Neural cell (in vitro differentiated cells): ENCODE data around the gene PKP3. TPM values are rescaled to one million over a fixed set of nuclear protein-coding genes. Genes with fewer than 3 reads are reported as not detected.
"Not testable (repeated sequence)": the region's sequence is repeated elsewhere in the genome, so short reads cannot be mapped to it uniquely, and the experiment has no call there.

ENCODE experiments used
- H2AFZ ChIP-seq: fragments of 200-600, 300-800 bp; sonication (generic), shearing (Covaris generic); 2 replicates; pipeline ENCODE4 v1.6.0; 2014; ENCODE audit warnings: low read depth, mild to moderate bottlenecking, antibody characterized with exemption, low read length, moderate library complexity
- H3F3A ChIP-seq: fragments of 200-600 bp; shearing (Covaris generic); 2 replicates; pipeline ENCODE4 v1.6.1; 2016; ENCODE audit warnings: mild to moderate bottlenecking, moderate library complexity, mixed read lengths, antibody characterized with exemption, low read length; ENCODE audit not compliant: insufficient read depth, poor library complexity, severe bottlenecking
- H3K27ac ChIP-seq: fragments of 200-600, 300-800 bp; sonication (generic), shearing (Covaris generic); 2 replicates; pipeline ENCODE4 v1.5.1; 2014; ENCODE audit warnings: mild to moderate bottlenecking, low read length, moderate library complexity
- H3K27me3 ChIP-seq: fragments of 300-800, 200-600 bp; sonication (generic), shearing (Covaris generic); 2 replicates; pipeline ENCODE4 v1.6.0; 2014; ENCODE audit warnings: mild to moderate bottlenecking, low read depth, low read length, moderate library complexity; ENCODE audit not compliant: insufficient read depth
- H3K36me3 ChIP-seq: fragments of 300-800, 200-600 bp; sonication (generic), shearing (Covaris generic); 2 replicates; pipeline ENCODE4 v1.5.1; 2014; ENCODE audit warnings: mild to moderate bottlenecking, antibody characterized with exemption, low read length, moderate library complexity; ENCODE audit not compliant: insufficient read depth
- H3K4me2 ChIP-seq: fragments of 300-800, 200-600 bp; sonication (generic), shearing (Covaris generic); 2 replicates; pipeline ENCODE4 v1.6.0; 2014; ENCODE audit warnings: mild to moderate bottlenecking, low read length
- H3K4me3 ChIP-seq: fragments of 300-800, 200-600 bp; sonication (generic), shearing (Covaris generic); 2 replicates; pipeline ENCODE4 v1.5.1; 2014; ENCODE audit warnings: mild to moderate bottlenecking, low read length, moderate library complexity
- H3K79me2 ChIP-seq: fragments of 200-600 bp; shearing (Covaris generic); replicated peaks from 2 replicates; pipeline ENCODE4 v1.6.0; 2014; ENCODE audit warnings: mild to moderate bottlenecking, low read length, moderate library complexity; ENCODE audit not compliant: insufficient read depth
- H3K9ac ChIP-seq: fragments of 300-800, 200-600 bp; sonication (generic), shearing (Covaris generic); 2 replicates; pipeline ENCODE4 v1.6.1; 2016; ENCODE audit warnings: mild to moderate bottlenecking, low read length, mixed read lengths
- H3K9me2 ChIP-seq: fragments of 200-600 bp; shearing (Covaris generic); 2 replicates; pipeline ENCODE4 v1.6.1; 2016; ENCODE audit warnings: mild to moderate bottlenecking, low read length, mixed read lengths; ENCODE audit not compliant: insufficient read depth
- H3K9me3 ChIP-seq: fragments of 200-600, 300-800 bp; sonication (generic), shearing (Covaris generic); 2 replicates; pipeline ENCODE4 v1.6.1; 2016; ENCODE audit warnings: mild to moderate bottlenecking, mixed run types, low read length, moderate library complexity, mixed read lengths
- H4K20me1 ChIP-seq: fragments of 200-600 bp; shearing (Covaris generic); 2 replicates; pipeline ENCODE4 v1.6.1; 2016; ENCODE audit warnings: mild to moderate bottlenecking, mixed run types; ENCODE audit not compliant: insufficient read depth
- EP300 ChIP-seq: fragments of 450-650 bp; conservative IDR thresholded peaks from 2 replicates; pipeline ENCODE4 v1.6.1; 2014; ENCODE audit warnings: antibody characterized with exemption, mild to moderate bottlenecking, moderate library complexity; ENCODE audit not compliant: poor library complexity, severe bottlenecking
- EZH2 ChIP-seq: fragments of 200-600, 300-800 bp; shearing (Covaris generic), sonication (generic); IDR thresholded peaks from 2 replicates; pipeline ENCODE4 v1.6.1; 2014; ENCODE audit warnings: antibody characterized with exemption, low read length, borderline replicate concordance, mild to moderate bottlenecking; ENCODE audit not compliant: insufficient read depth, poor library complexity, severe bottlenecking
- MXI1 ChIP-seq: fragments of 450-650 bp; conservative IDR thresholded peaks from 2 replicates; pipeline ENCODE4 v1.6.1; 2014; ENCODE audit warnings: antibody characterized with exemption, mild to moderate bottlenecking; ENCODE audit not compliant: poor library complexity, severe bottlenecking
- POLR2AphosphoS5 ChIP-seq: IDR thresholded peaks from 2 replicates; pipeline ENCODE4 v1.6.1; 2012
- RAD21 ChIP-seq: fragments of 450-650 bp; conservative IDR thresholded peaks from 2 replicates; pipeline ENCODE4 v1.6.1; 2014; ENCODE audit warnings: antibody characterized with exemption, mild to moderate bottlenecking, moderate library complexity
- SMC3 ChIP-seq: fragments of 450-650 bp; conservative IDR thresholded peaks from 2 replicates; pipeline ENCODE4 v1.6.1; 2014; ENCODE audit warnings: antibody characterized with exemption, mild to moderate bottlenecking, moderate library complexity; ENCODE audit not compliant: poor library complexity
- TAF1 ChIP-seq: IDR thresholded peaks from 2 replicates; pipeline ENCODE4 v1.6.1; 2012; ENCODE audit warnings: low read depth
- polyA plus RNA-seq: library from polyadenylated mRNA; depleted of rRNA; stranded (reverse); fragments of >200 nt; gene quantifications from 2 replicates; pipeline ENCODE4 v1.2.3, GENCODE V29; 2014
- TF ChIP-seq, protein P1 (sequence below): fragments of 450-650 bp; IDR thresholded peaks from 2 replicates; pipeline ENCODE4 v1.5.1; 2014; ENCODE audit warnings: antibody characterized with exemption, mild to moderate bottlenecking, moderate library complexity; ENCODE audit not compliant: poor library complexity, severe bottlenecking
- TF ChIP-seq, protein P2 (sequence below): IDR thresholded peaks from 2 replicates; pipeline ENCODE4 v1.6.1; 2012; ENCODE audit warnings: borderline replicate concordance

The PKP3 gene
- polyA plus RNA-seq, 1 donor from 2014 or later: not detected

DNA sequence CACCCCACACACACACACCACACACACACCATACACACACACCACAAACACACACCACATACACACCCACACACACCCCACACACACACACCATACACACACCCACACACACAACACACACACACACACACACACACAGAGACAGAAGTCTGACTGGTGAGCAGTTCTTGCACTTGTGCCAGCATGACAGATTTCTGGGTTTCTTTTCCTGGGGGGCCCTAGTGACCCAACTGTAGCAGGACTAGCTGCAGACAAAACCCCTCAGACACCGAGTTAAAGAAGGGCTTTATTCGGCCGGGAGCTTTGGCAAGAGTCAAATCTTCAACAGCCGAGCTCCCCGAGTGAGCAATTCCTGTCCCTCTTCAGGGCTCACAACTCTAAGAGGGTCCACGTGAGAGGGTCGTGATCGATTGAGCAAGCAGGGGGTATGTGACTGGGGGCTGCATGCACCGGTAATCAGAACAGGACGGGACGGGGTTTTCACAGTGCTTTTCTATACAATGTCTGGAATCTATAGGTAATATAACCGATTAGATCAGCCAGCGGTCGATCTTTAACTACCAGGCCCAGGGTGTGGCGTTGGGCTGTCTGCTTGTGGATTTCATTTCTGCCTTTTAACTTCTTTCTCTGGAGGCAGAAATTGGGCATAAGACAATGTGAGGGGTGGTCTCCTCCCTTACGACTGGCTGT lies 43.8 kb upstream of the PKP3 start:
- H3K36me3 ChIP-seq, H3K9ac ChIP-seq, H3K9me3 ChIP-seq, H4K20me1 ChIP-seq, H3K4me2 ChIP-seq, H3K4me3 ChIP-seq, H3F3A ChIP-seq, H2AFZ ChIP-seq, H3K9me2 ChIP-seq, H3K27me3 ChIP-seq, H3K79me2 ChIP-seq, H3K27ac ChIP-seq: not testable (repeated sequence)

DNA sequence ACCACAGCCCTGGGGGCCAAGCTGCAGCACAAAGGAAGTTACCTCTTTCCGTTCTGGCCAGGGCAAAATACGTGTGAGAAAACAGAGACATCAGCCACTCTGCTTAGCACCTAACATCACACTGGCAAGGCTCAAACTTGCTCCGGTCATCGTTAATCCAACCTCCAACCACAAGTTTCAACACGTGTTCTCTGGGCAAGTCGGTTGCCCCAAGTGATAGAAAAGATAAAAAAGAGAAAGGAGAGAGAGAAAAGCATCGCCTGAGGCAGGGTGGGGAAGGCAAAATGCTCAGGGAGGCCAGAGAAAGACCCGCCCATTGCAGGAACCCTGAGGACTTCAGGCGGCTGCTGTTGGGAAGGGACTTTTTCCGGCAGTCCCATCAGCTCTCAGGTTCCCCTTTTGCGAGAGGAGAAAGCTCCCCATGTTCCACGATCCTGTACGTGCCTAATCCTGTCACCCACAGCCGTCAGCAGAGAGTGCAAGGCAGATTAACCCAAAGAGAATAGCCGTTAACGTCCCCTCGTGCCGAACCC lies 43.2 kb upstream of the PKP3 start:
- H3K79me2 ChIP-seq: no peaks in the 10 kb centered on the region
- H2AFZ ChIP-seq: no peak overlapping the region
- no peaks in the 10 kb centered on the region for H3K27me3 ChIP-seq
- H3K9me3 ChIP-seq: no peaks in the 10 kb centered on the region
- TF ChIP-seq, protein P1, sequence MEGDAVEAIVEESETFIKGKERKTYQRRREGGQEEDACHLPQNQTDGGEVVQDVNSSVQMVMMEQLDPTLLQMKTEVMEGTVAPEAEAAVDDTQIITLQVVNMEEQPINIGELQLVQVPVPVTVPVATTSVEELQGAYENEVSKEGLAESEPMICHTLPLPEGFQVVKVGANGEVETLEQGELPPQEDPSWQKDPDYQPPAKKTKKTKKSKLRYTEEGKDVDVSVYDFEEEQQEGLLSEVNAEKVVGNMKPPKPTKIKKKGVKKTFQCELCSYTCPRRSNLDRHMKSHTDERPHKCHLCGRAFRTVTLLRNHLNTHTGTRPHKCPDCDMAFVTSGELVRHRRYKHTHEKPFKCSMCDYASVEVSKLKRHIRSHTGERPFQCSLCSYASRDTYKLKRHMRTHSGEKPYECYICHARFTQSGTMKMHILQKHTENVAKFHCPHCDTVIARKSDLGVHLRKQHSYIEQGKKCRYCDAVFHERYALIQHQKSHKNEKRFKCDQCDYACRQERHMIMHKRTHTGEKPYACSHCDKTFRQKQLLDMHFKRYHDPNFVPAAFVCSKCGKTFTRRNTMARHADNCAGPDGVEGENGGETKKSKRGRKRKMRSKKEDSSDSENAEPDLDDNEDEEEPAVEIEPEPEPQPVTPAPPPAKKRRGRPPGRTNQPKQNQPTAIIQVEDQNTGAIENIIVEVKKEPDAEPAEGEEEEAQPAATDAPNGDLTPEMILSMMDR: no peak
- TF ChIP-seq, protein P2, sequence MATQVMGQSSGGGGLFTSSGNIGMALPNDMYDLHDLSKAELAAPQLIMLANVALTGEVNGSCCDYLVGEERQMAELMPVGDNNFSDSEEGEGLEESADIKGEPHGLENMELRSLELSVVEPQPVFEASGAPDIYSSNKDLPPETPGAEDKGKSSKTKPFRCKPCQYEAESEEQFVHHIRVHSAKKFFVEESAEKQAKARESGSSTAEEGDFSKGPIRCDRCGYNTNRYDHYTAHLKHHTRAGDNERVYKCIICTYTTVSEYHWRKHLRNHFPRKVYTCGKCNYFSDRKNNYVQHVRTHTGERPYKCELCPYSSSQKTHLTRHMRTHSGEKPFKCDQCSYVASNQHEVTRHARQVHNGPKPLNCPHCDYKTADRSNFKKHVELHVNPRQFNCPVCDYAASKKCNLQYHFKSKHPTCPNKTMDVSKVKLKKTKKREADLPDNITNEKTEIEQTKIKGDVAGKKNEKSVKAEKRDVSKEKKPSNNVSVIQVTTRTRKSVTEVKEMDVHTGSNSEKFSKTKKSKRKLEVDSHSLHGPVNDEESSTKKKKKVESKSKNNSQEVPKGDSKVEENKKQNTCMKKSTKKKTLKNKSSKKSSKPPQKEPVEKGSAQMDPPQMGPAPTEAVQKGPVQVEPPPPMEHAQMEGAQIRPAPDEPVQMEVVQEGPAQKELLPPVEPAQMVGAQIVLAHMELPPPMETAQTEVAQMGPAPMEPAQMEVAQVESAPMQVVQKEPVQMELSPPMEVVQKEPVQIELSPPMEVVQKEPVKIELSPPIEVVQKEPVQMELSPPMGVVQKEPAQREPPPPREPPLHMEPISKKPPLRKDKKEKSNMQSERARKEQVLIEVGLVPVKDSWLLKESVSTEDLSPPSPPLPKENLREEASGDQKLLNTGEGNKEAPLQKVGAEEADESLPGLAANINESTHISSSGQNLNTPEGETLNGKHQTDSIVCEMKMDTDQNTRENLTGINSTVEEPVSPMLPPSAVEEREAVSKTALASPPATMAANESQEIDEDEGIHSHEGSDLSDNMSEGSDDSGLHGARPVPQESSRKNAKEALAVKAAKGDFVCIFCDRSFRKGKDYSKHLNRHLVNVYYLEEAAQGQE: no peak
- TF ChIP-seq TAF1 (no peak), POLR2AphosphoS5 (no peak), EP300 (no peak), EZH2 (no peak), MXI1 (no peak), RAD21 (no peak), SMC3 (no peak)
- no peaks in the 10 kb centered on the region for H3K9me2 ChIP-seq
- no peak overlapping the region for H3K9ac ChIP-seq
- no peak overlapping the region for H3K4me2 ChIP-seq
- no peaks in the 10 kb centered on the region for H3F3A ChIP-seq
- H3K4me3 ChIP-seq: no peak overlapping the region
- no peaks in the 10 kb centered on the region for H4K20me1 ChIP-seq
- H3K36me3 ChIP-seq: no peaks in the 10 kb centered on the region
- no peak overlapping the region for H3K27ac ChIP-seq
